Endodermal cell (in vitro differentiated cells): ENCODE results near the gene NUP98. TPM values are rescaled to one million over a fixed set of nuclear protein-coding genes. Genes with fewer than 3 reads are reported as not detected.

Experiments used
- DNase-seq: peaks from one replicate; pipeline ENCODE4 v3.0.0-alpha.2; 2017
- H3K27ac ChIP-seq: 2 replicates; pipeline ENCODE4 v1.5.1; 2013; ENCODE audit warnings: mild to moderate bottlenecking, low read depth, low read length, moderate library complexity
- H3K27me3 ChIP-seq: 2 replicates; pipeline ENCODE4 v1.6.1; 2013; ENCODE audit warnings: mild to moderate bottlenecking, low read length, moderate library complexity; ENCODE audit not compliant: insufficient read depth, control insufficient read depth, poor library complexity, severe bottlenecking
- H3K36me3 ChIP-seq: 2 replicates; pipeline ENCODE4 v1.7.0; 2013; ENCODE audit warnings: mild to moderate bottlenecking, low read length, moderate library complexity; ENCODE audit not compliant: control insufficient read depth, insufficient read depth
- H3K4me1 ChIP-seq: one replicate; pipeline ENCODE4 v1.7.0; 2013; ENCODE audit warnings: low read length; ENCODE audit not compliant: control insufficient read depth, insufficient read depth
- H3K4me3 ChIP-seq: 2 replicates; pipeline ENCODE4 v1.5.1; 2013; ENCODE audit warnings: mild to moderate bottlenecking, low read length, moderate library complexity
- H3K9ac ChIP-seq: 2 replicates; pipeline ENCODE4 v1.6.1; 2013; ENCODE audit warnings: mild to moderate bottlenecking, low read length, moderate library complexity; ENCODE audit not compliant: poor library complexity, severe bottlenecking; ENCODE audit errors: extremely low read depth
- H3K9me3 ChIP-seq: 2 replicates; pipeline ENCODE4 v1.6.1; 2013; ENCODE audit warnings: mild to moderate bottlenecking, low read length, moderate library complexity; ENCODE audit not compliant: control insufficient read depth
- H3K27ac Mint-ChIP-seq: 2 replicates; pipeline ENCODE4 v1.8.0; 2020; ENCODE audit warnings: mixed read lengths
- H3K27me3 Mint-ChIP-seq: 2 replicates; pipeline ENCODE4 v1.8.0; 2021; ENCODE audit warnings: mild to moderate bottlenecking, mixed read lengths; ENCODE audit not compliant: insufficient read depth
- H3K36me3 Mint-ChIP-seq: 2 replicates; pipeline ENCODE4 v1.8.0; 2020; ENCODE audit warnings: low read depth, mixed read lengths
- H3K4me1 Mint-ChIP-seq: 2 replicates; pipeline ENCODE4 v1.8.0; 2020; ENCODE audit warnings: mixed read lengths
- H3K4me3 Mint-ChIP-seq: 2 replicates; pipeline ENCODE4 v1.8.0; 2020; ENCODE audit warnings: mild to moderate bottlenecking, moderate library complexity, mixed read lengths
- H3K9me3 Mint-ChIP-seq: 2 replicates; pipeline ENCODE4 v1.8.0; 2020; ENCODE audit warnings: mild to moderate bottlenecking, mixed read lengths
- WGBS, 2 experiments: methylation state at CpG; one replicate each; pipeline versions ENCODE4 v1.1.5 to v1.1.7; 2013; ENCODE audit warnings: missing lambda C conversion rate in 2 of 2, mixed read lengths in 1 of 2; ENCODE audit not compliant: insufficient coverage in 1 of 2, insufficient read length in 1 of 2; 5-methylcytosine and 5-hydroxymethylcytosine counted together
- total RNA-seq, 2 donors: library from RNA; stranded (reverse); fragmentation: NEBNext Ultra II Directional in 1 of 2; extraction: Animal tissue kit (Norgen Biotek cat#: 25700) in 1 of 2; gene quantifications; 2 replicates in 1 of 2; 3 replicates in 1 of 2; pipeline ENCODE4 v1.2.1, GENCODE V29; 2021
- TF ChIP-seq, protein P1 (sequence below): fragments of 200-600 bp; sonication (generic); conservative IDR thresholded peaks from 2 replicates; pipeline ENCODE4 v1.5.0; 2021; ENCODE audit warnings: antibody characterized with exemption, mild to moderate bottlenecking

The NUP98 gene
- total RNA-seq, 2 donors from 2014 or later: 81.6 to 92.6 TPM

DNA sequence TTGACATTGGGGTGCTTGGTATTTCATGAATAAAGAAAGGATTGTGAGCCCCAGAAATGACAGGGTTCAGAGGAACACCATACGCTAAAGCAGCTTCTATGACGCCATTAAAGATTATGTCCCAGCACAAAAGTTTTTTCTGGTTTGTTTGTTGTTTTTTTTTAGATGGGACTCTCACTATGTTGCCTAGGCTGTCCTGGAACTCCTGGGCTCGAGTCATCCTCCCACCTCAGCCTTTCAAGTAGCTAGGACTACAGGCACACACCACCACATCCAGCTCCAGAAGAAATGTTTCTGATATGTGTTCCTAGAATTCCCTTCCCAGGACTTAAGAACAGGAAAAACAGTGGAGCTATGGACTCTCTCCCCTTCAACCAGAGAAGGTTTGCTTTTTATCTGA, 46.0 kb upstream of the NUP98 start:
- H3K9ac ChIP-seq: no peak overlapping the region
- Mint-ChIP-seq H3K4me1 (peaks cover 13% of the 10 kb centered on the region), H3K27me3 (peaks cover 5% of the 10 kb centered on the region), H3K9me3 (no peaks in the 10 kb centered on the region), H3K4me3 (no peak overlapping the region), H3K36me3 (no peaks in the 10 kb centered on the region), H3K27ac (no peak overlapping the region)
- H3K4me1 ChIP-seq: no peaks in the 10 kb centered on the region
- H3K9me3 ChIP-seq: no peaks in the 10 kb centered on the region
- no peak for DNase-seq
- H3K4me3 ChIP-seq: no peak overlapping the region
- no peaks in the 10 kb centered on the region for H3K27me3 ChIP-seq
- TF ChIP-seq, protein P1, sequence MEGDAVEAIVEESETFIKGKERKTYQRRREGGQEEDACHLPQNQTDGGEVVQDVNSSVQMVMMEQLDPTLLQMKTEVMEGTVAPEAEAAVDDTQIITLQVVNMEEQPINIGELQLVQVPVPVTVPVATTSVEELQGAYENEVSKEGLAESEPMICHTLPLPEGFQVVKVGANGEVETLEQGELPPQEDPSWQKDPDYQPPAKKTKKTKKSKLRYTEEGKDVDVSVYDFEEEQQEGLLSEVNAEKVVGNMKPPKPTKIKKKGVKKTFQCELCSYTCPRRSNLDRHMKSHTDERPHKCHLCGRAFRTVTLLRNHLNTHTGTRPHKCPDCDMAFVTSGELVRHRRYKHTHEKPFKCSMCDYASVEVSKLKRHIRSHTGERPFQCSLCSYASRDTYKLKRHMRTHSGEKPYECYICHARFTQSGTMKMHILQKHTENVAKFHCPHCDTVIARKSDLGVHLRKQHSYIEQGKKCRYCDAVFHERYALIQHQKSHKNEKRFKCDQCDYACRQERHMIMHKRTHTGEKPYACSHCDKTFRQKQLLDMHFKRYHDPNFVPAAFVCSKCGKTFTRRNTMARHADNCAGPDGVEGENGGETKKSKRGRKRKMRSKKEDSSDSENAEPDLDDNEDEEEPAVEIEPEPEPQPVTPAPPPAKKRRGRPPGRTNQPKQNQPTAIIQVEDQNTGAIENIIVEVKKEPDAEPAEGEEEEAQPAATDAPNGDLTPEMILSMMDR: no peak
- 86 to 100% methylated on average over 3 of the region's 3 CpGs for WGBS, 2 experiments
- no peak overlapping the region for H3K27ac ChIP-seq
- peaks cover 6% of the 10 kb centered on the region for H3K36me3 ChIP-seq

DNA sequence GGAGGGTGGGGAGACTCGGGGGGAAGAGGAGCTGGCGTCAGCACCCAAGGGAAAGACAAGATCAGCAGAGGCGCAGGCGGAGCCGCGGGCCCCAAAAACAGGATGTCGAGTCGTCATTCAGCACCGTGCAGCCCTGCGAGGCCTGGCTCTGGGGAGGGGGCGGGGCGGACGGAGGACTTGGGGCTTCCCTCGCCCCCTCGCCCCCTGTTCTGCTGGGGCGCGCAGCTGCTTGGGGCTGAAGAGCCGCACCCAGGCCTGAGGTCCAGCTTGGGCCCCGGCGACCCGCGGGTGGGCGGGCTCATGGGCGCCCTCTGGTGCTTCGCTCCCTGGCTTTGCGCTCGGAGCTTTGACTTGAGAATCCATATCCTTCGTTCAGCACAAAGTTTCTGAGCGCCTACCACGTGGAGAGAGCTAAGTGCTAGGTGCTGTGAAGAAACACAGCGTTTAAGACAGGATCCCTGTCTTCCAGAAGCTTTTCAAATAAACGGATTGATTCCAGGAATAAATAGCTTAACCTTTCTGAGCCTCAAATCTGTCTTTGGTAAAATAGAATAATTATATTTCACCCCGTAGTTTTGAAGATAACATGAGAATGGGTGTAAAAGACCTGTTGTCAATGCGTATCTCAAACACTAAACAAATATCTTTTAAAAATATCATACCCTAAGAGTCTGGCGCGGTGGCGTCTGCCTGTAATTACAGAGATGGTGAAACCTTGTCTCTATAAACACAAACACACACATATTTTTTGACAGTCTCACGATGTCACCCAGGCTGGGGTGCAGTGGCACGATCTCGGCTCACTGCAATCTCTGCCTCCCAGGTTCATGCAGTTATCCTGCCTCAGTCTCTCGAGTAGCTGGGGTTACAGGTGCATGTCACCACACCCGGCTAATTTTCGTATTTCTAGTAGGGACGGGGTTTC, 44.3 kb upstream of the NUP98 start:
- DNase-seq: peak; percentile 95
- Histone ChIP-seq H3K27ac (peak overlapping the region; percentile 10), H3K36me3 (peaks cover 11% of the 10 kb centered on the region), H3K4me1 (peaks cover 12% of the 10 kb centered on the region), H3K4me3 (peak overlapping the region; percentile 75), H3K27me3 (no peaks in the 10 kb centered on the region), H3K9me3 (no peaks in the 10 kb centered on the region), H3K9ac (peak overlapping the region; percentile 51)
- WGBS, 2 experiments: 28 to 42% methylated on average over 23 to 44 of the region's 44 CpGs
- Mint-ChIP-seq H3K27me3 (peaks cover 5% of the 10 kb centered on the region), H3K27ac (no peak overlapping the region), H3K9me3 (no peaks in the 10 kb centered on the region), H3K36me3 (no peaks in the 10 kb centered on the region), H3K4me1 (peaks cover 17% of the 10 kb centered on the region), H3K4me3 (peak overlapping the region; percentile 80)
- TF ChIP-seq, protein P1: peak; percentile 90

DNA sequence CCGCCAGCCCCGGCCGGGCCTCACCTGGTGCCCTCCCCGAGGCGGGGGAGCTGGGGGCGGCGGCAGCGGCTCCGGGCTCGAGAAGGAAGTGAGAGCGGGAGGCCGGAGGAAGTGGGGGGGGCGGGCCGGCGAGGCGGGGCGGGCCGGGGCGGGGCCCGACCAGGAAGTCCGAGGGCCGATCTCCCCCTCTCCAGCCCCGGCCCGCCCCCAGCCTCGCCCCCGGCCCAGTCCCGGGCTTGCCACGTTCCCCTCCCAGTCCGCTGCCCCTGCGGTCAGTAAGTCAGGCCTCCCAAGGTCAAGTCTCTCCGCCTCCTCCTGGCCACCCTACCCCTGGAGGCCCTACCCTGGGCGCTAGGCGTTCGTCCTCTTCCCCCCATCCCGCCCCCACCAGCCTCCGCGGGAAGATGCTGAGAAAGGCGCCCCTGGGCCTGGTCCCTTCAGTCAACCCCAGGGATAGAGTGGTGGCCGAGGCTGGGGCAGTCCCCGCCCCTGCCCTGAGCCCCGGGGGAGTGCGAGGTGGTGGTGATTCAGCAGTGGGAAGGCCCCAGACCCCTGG, 43.6 kb upstream of the NUP98 start, which contains the start of gene RHOG:
TSS of gene RHOG (minus strand) at position 90 of the 556 bp plus-strand sequence. CDS start 12,821 bp downstream, outside the sequence.
- WGBS, 2 experiments: 1% methylated on average over 32 of the region's 42 CpGs; no CpG with 5 or more reads in 1 of the 2 experiments
- Histone ChIP-seq H3K36me3 (peaks cover 11% of the 10 kb centered on the region), H3K9me3 (no peaks in the 10 kb centered on the region), H3K9ac (peak within 1 kb of the TSS; percentile 51), H3K27me3 (no peaks in the 10 kb centered on the region), H3K27ac (peak within 1 kb of the TSS; percentile 10), H3K4me3 (peak within 1 kb of the TSS; percentile 91), H3K4me1 (peaks cover 12% of the 10 kb centered on the region)
- DNase-seq: peak; percentile 93
- H3K4me1 Mint-ChIP-seq: peaks cover 17% of the 10 kb centered on the region
- peak within 1 kb of the TSS; percentile 80 for H3K4me3 Mint-ChIP-seq
- peak within 1 kb of the TSS; percentile 13 for H3K27ac Mint-ChIP-seq
- peaks cover 5% of the 10 kb centered on the region for H3K27me3 Mint-ChIP-seq
- H3K9me3 Mint-ChIP-seq: no peaks in the 10 kb centered on the region
- TF ChIP-seq, protein P1: no peak
- H3K36me3 Mint-ChIP-seq: no peaks in the 10 kb centered on the region
